AG09309 (cell line): ENCODE measurements around the gene SPINT4.

Source experiments
- DNase-seq: peaks from one replicate; pipeline ENCODE4 v3.0.0-alpha.2; 2010; ENCODE audit warnings: low read depth
- H3K4me3 ChIP-seq: 2 replicates; pipeline ENCODE4 v1.5.1; 2011; ENCODE audit warnings: mild to moderate bottlenecking, low read depth, low read length, moderate library complexity; ENCODE audit not compliant: control insufficient read depth
- TF ChIP-seq, protein P1 (sequence below): IDR thresholded peaks from 2 replicates; pipeline ENCODE4 v1.5.1; 2011; ENCODE audit warnings: mild to moderate bottlenecking, low read depth, low read length, inconsistent platforms; ENCODE audit not compliant: insufficient read depth, control insufficient read depth; ENCODE audit errors: missing control alignments

The SPINT4 gene

DNA sequence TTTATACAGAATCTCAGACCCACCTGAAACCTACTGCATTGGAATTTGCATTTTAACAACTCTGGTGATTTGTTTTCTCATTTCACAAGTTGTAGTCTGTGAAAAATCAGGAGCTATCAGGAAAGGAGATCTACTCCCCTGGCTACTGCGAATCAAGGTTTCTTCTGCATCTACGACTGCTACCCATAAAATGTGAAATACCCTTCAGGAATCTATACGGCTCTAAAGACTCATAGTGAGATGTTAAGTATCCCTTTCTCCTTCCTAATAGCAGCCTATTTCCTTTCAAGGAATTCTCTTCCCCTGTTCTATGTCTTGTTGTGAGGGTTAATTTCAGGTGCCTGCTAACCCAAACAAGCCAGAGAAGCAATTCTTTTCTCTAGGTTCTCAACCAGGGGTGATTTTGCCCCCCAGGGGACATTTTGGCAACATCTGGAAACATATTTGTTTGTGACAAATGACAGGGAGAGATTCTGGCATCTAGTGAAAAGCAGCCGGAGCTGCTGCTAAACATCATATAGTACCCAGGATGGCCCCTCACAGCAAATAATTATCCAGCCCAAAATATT is 43.2 kb downstream of the SPINT4 start:
- DNase-seq: no peak
- H3K4me3 ChIP-seq: no peak overlapping the region
- TF ChIP-seq, protein P1, sequence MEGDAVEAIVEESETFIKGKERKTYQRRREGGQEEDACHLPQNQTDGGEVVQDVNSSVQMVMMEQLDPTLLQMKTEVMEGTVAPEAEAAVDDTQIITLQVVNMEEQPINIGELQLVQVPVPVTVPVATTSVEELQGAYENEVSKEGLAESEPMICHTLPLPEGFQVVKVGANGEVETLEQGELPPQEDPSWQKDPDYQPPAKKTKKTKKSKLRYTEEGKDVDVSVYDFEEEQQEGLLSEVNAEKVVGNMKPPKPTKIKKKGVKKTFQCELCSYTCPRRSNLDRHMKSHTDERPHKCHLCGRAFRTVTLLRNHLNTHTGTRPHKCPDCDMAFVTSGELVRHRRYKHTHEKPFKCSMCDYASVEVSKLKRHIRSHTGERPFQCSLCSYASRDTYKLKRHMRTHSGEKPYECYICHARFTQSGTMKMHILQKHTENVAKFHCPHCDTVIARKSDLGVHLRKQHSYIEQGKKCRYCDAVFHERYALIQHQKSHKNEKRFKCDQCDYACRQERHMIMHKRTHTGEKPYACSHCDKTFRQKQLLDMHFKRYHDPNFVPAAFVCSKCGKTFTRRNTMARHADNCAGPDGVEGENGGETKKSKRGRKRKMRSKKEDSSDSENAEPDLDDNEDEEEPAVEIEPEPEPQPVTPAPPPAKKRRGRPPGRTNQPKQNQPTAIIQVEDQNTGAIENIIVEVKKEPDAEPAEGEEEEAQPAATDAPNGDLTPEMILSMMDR: no peak

DNA sequence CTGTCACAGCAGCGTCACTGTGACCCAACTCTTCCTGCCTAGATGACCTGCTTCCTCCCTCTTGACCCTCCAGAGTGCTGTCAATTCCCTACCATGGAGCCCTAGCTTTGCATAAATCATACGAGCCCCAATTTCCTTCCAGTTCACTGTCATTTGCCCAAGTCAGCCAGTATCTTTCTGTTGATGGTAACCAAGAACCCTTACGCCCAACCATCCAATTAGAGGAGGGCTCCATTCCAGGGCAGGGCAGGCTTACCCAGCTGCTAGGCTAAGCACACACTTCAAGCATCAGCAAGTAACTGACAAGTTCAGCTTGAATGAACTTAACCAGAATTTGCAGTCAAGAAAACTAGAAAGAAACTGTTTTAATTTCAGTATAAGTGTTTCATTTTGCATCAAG is 43.8 kb downstream of the SPINT4 start:
- no peak overlapping the region for H3K4me3 ChIP-seq
- no peak for DNase-seq
- TF ChIP-seq, protein P1: no peak

DNA sequence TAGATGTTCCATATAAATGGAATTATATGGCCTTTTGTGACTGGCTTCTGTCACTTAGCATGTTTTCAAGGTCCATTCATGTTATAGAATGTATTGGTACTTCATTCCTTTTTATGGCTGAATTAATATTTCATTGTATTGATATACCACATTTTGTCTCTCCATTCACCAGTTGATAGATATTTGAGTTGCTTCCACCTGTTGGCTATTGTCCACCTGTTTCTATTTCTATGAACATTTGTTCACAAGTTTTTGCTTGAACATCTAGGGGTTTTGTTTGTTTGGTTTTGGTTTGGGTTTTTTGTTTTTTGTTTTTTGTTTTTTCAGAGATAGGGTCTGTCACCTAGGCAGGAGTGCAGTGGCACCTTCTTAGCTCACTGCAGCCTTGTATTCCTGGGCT is 46.3 kb downstream of the SPINT4 start:
- DNase-seq: no peak
- TF ChIP-seq, protein P1: no peak
- no peak overlapping the region for H3K4me3 ChIP-seq

DNA sequence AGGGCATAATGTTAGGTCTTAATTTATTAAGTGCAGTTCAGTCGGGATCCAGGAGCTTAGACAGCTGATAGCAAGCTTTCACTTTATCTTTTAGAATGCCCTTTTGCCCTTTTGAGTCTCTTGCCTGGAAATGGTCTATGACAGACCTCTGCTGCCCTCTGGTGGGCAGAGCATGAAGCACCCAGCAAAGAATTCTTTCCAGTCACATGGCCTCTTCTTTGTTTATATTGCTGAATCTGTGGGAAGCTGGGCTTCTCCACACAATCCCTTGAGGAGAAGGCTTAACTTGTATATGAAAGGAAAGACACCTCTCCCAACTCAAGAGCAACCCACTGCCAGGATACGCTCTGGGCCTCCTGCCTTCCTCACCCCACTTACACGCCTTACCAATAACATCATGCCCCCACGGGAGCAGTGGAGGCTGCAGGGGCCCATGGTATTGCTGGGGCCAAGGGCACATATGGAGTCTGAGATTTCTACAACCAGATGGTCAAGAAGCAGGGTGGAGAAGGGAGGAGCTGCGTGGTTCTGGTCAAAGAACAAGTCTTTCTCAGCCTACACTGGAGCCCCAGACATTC is 49.1 kb downstream of the SPINT4 start:
- no peak for DNase-seq
- TF ChIP-seq, protein P1: peak; percentile 86
- H3K4me3 ChIP-seq: no peak overlapping the region

DNA sequence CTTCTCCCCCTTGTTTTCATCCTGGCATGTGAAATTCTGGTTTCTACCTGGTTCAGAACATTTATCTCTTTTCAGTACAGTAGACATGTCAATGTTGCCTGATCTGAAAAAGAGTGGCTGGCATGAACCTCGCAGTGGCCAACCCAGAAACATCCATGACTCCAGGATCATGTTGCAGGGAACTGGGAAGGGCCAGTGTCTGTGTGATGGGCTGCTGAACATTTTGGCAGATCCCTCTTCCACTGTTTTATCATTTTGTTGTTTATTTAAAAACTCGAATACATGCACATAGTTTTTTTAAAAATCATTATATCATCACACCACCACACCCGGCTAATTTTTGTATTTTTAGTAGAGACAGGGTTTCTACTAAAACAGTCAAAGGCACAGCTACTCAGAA is 50.5 kb downstream of the SPINT4 start:
- TF ChIP-seq, protein P1: no peak
- H3K4me3 ChIP-seq: no peak overlapping the region
- DNase-seq: no peak

DNA sequence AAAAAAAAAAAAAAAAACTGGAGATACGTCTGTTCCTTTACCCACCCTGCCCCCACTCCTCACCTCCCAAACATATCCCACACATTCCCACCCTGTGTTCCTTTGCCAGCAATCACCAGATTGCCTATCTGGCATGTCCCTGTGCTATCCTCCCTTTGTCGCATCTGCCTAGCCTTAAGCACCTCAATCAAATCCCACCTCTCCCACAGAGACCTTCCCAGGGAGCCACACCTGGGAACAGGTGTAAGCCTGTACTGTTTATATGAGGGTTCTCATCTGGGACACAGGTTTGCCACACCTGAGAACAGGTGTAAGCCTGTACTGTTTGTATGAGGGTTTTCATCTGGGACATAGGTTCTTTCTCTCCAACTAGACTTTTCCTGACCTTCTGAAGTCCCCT is 52.8 kb downstream of the SPINT4 start:
- DNase-seq: no peak
- no peak overlapping the region for H3K4me3 ChIP-seq
- TF ChIP-seq, protein P1: no peak

DNA sequence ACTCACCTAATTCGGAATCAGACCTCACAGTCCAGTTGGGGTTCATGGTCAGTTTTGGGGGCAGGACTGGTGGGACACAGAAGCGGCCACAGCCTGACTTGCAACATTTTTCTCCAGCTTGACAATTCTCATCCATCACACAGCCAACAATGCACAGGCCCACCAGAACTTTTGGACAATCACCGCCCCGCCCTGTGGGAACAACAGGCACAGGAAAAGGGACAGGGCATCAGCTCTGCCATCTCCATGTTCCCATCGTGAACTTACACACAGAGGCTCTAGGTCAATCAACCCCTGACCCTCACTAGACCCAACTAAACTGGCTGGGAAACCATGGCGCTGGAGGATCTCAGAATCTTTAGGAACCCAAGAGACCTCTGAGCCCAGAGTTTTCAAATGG is 53.3 kb downstream of the SPINT4 start:
- DNase-seq: no peak
- TF ChIP-seq, protein P1: no peak
- no peak overlapping the region for H3K4me3 ChIP-seq
